ENCODE results near the gene TEAD4. TPM values are rescaled to one million over a fixed set of nuclear protein-coding genes. Genes with fewer than 3 reads are reported as not detected.

The TEAD4 gene
- total RNA-seq, 2 experiments from 2014 or later: not detected

DNA sequence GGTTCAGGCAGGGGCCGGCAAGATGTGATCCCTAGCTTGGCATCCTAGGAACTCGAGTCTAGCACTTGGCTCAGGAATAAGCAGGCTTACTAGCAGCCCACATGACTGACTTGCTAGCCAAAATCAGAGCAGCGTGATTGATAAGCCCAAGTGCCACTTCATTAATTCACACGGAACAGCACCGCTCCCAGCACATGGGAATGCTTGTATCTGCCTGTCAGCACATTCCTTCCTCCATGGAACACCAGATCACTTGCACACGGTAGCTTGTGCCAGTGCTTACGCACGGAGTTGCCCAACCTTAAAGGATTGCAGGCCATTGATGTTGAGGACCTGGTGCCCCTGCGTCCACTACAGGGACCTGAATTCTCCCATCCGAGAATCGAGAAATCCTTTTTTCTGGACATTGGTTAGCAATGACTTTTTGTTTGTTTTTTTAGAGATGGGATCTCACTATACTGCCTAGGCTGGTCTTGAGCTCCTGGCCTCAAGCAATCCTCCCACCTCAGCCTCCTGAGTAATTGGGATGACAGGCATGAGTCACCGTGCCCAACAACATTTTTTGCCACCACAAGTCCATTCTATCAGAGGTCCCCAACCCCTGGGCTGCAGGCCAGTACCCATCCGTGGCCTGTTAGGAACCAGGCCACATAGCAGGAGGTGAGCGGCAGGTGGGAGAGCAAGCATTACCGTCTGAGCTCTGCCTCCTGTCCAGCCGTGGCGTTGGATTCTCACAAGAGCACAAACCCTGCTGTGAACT lies 87.4 kb downstream of the TEAD4 start:
- Histone ChIP-seq H3K9me2 (ENCODE audit: insufficient read depth, low read length) (no peaks in the 10 kb centered on the region), H3K36me3 (ENCODE audit: insufficient read depth, low read length) (no peaks in the 10 kb centered on the region), H3K27ac (ENCODE audit: low read depth, low read length, poor library complexity, severe bottlenecking) (no peak overlapping the region), H4K20me1 (ENCODE audit: insufficient read depth, low read length) (no peaks in the 10 kb centered on the region), H3K4me2 (ENCODE audit: low read length) (no peak overlapping the region), H3K4me3 (ENCODE audit: low read depth, low read length, poor library complexity, severe bottlenecking) (no peak overlapping the region), H3K79me2 (ENCODE audit: insufficient read depth, low read depth, low read length) (no peaks in the 10 kb centered on the region), H2AFZ (ENCODE audit: low read length) (no peak overlapping the region), H3K4me1 (ENCODE audit: insufficient read depth, low read length, poor library complexity, severe bottlenecking) (peaks cover 16% of the 10 kb centered on the region), H3K9me3 (ENCODE audit: low read length) (no peaks in the 10 kb centered on the region)
- intact Hi-C loops (cut with micrococcal nuclease; ENCODE audit: unreplicated experiment): no loop called here
- BruUV-seq (replicated peaks): no TSS peak
- DNase-seq (ENCODE audit: low spot score): no peak
- ChIA-PET CTCF (ENCODE audit: unreplicated experiment) (no interaction called here), POLR2A (no interaction called here)
- TF ChIP-seq EZH2phosphoT487 (IDR thresholded peaks at IDR 0.05; ENCODE audit: borderline replicate concordance, low read depth, low read length) (no peak), CTCF (conservative IDR thresholded peaks at IDR 0.05; ENCODE audit: low read length) (no peak)

DNA sequence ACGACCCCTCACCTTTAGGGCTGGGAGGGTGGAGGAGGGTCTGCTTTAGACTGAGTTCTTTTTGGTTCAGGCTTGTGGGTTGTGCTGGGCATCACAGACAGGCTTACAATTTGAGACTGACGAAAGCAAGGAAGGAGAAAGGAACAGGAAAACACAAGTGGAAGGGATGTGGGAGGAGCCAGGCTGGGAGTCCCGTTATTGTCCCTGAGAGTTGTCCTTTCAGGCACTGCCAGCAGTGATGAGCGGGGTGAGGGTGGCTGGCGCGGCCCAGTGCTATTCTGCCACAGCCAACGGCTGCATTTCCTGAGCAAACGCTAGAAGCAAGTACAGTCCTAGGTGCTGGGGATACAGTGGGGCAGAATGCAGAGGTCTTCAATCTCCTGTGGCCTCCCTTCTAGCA lies 88.8 kb downstream of the TEAD4 start:
- H3K9me3 ChIP-seq (ENCODE audit: low read length): no peaks in the 10 kb centered on the region
- intact Hi-C loops (cut with micrococcal nuclease; ENCODE audit: unreplicated experiment): no loop called here
- BruUV-seq (replicated peaks): no TSS peak
- no peaks in the 10 kb centered on the region for H4K20me1 ChIP-seq (ENCODE audit: insufficient read depth, low read length)
- POLR2A ChIA-PET: no interaction called here
- no peak overlapping the region for H2AFZ ChIP-seq (ENCODE audit: low read length)
- no peak overlapping the region for H3K4me3 ChIP-seq (ENCODE audit: low read depth, low read length, poor library complexity, severe bottlenecking)
- no peak overlapping the region for H3K4me2 ChIP-seq (ENCODE audit: low read length)
- no peaks in the 10 kb centered on the region for H3K36me3 ChIP-seq (ENCODE audit: insufficient read depth, low read length)
- CTCF ChIA-PET (ENCODE audit: unreplicated experiment): no interaction called here
- H3K9me2 ChIP-seq (ENCODE audit: insufficient read depth, low read length): no peaks in the 10 kb centered on the region
- no peak for DNase-seq (ENCODE audit: low spot score)
- H3K4me1 ChIP-seq (ENCODE audit: insufficient read depth, low read length, poor library complexity, severe bottlenecking): peaks cover 2% of the 10 kb centered on the region
- H3K79me2 ChIP-seq (ENCODE audit: insufficient read depth, low read depth, low read length): no peaks in the 10 kb centered on the region
- TF ChIP-seq EZH2phosphoT487 (IDR thresholded peaks at IDR 0.05; ENCODE audit: borderline replicate concordance, low read depth, low read length) (no peak), CTCF (conservative IDR thresholded peaks at IDR 0.05; ENCODE audit: low read length) (no peak)
- no peak overlapping the region for H3K27ac ChIP-seq (ENCODE audit: low read depth, low read length, poor library complexity, severe bottlenecking)

DNA sequence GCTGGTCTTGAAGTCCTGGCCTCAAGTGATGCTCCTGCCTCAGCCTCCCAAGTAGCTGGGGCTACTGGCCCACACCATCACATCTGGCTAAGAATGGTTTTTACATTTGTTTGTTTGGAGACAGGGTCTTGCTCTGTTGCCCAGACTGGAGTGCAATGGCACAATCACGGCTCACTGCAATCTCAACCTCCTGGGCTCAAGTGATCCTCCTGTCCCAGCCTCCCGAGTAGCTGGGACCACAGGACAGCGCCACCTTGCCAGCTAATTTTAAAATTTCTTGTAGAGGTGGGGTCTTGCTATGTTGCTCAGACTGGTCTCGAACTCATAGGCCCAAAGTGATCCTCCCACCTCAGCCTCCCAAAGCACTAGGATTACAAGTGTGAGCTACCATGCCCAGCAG lies 89.3 kb downstream of the TEAD4 start:
- no TSS peak for BruUV-seq (replicated peaks)
- no peak overlapping the region for H3K4me3 ChIP-seq (ENCODE audit: low read depth, low read length, poor library complexity, severe bottlenecking)
- no peak for DNase-seq (ENCODE audit: low spot score)
- no peaks in the 10 kb centered on the region for H3K9me3 ChIP-seq (ENCODE audit: low read length)
- H3K9me2 ChIP-seq (ENCODE audit: insufficient read depth, low read length): no peaks in the 10 kb centered on the region
- ChIA-PET POLR2A (no interaction called here), CTCF (ENCODE audit: unreplicated experiment) (no interaction called here)
- intact Hi-C loops (cut with micrococcal nuclease; ENCODE audit: unreplicated experiment): no loop called here
- H3K27ac ChIP-seq (ENCODE audit: low read depth, low read length, poor library complexity, severe bottlenecking): no peak overlapping the region
- TF ChIP-seq EZH2phosphoT487 (IDR thresholded peaks at IDR 0.05; ENCODE audit: borderline replicate concordance, low read depth, low read length): no peak
- no peak for TF ChIP-seq CTCF (conservative IDR thresholded peaks at IDR 0.05; ENCODE audit: low read length)
- no peak overlapping the region for H2AFZ ChIP-seq (ENCODE audit: low read length)
- H3K79me2 ChIP-seq (ENCODE audit: insufficient read depth, low read depth, low read length): no peaks in the 10 kb centered on the region
- H3K4me1 ChIP-seq (ENCODE audit: insufficient read depth, low read length, poor library complexity, severe bottlenecking): no peaks in the 10 kb centered on the region
- no peaks in the 10 kb centered on the region for H4K20me1 ChIP-seq (ENCODE audit: insufficient read depth, low read length)
- H3K36me3 ChIP-seq (ENCODE audit: insufficient read depth, low read length): no peaks in the 10 kb centered on the region
- no peak overlapping the region for H3K4me2 ChIP-seq (ENCODE audit: low read length)

Data from OCI-LY7 (cell line).